ENCODE measurements around the gene AP1S1. TPM values are rescaled to one million over a fixed set of nuclear protein-coding genes. Genes with fewer than 3 reads are reported as not detected.
"Not testable (repeated sequence)": the region's sequence is repeated elsewhere in the genome, so short reads cannot be mapped to it uniquely, and the experiment has no call there.

The AP1S1 gene
- total and polyA plus RNA-seq, 2 of the 13 experiments (the other 11 are each of a cell fraction or from before 2014, with no cell fraction given): 57.5 to 68.1 TPM

- 0 out of 2 replicates have a peak, but pooled peaks have one; percentile 28 for TF ChIP-seq RBFOX2 (IDR thresholded peaks at IDR 0.05; ENCODE audit: low read depth, low read length)
- TF ChIP-seq ZNF691 (CRISPR knock-in tag; IDR thresholded peaks at IDR 0.05; ENCODE audit: borderline replicate concordance, low read depth): 0 out of 2 replicates have a peak, but pooled peaks have one; percentile 5
- TF ChIP-seq RORA (CRISPR knock-in tag; IDR thresholded peaks at IDR 0.05): no peak
- TF ChIP-seq SP4 (CRISPR knock-in tag; IDR thresholded peaks at IDR 0.05): no peak
- TF ChIP-seq SPEN (CRISPR knock-in tag; IDR thresholded peaks at IDR 0.05; ENCODE audit: low read depth): no peak
- TF ChIP-seq MBNL3 (CRISPR knock-in tag; conservative IDR thresholded peaks at IDR 0.05): no peak
- no peak for TF ChIP-seq MED1 (CRISPR knock-in tag; IDR thresholded peaks at IDR 0.05)
Measured at GRCh38 chr7:101129603-101130117, 24.6 kb upstream of the AP1S1 start (continued).

GRCh38 chr7:101132626-101133600, 21.4 kb upstream of the AP1S1 start:
- BruUV-seq (replicated peaks); intact Hi-C loops (cut with micrococcal nuclease; ENCODE audit: unreplicated experiment); H3K4me2 ChIP-seq (ENCODE audit: low read depth, low read length); H3K27me3 ChIP-seq (ENCODE audit: control insufficient read depth in 1 of 2, insufficient read depth in 2 of 2, low read length in 2 of 2); in situ Hi-C loops (cut with HindIII; ENCODE audit: extremely low pct_ligation_motif_present, low pct_unique_long_range_greater_than_20kb); DNase-seq (ENCODE audit: low spot score); H2AFZ ChIP-seq (ENCODE audit: low read length); H3K79me2 ChIP-seq (ENCODE audit: insufficient read depth, low read length); H3K9ac ChIP-seq (ENCODE audit: insufficient read depth, low read depth, low read length); CTCF ChIA-PET (ENCODE audit: low intra/inter-chr PET ratio, low total read pairs); H3K4me3 ChIP-seq (replicated peaks in 1 of 3; ENCODE audit: insufficient read depth in 1 of 3, low read depth in 2 of 3, low read length in 3 of 3); FAIRE-seq; H3K9me3 ChIP-seq (ENCODE audit: low read length); ATAC-seq; H3K27ac ChIP-seq (ENCODE audit: extremely low read length, insufficient read depth, low read length): not testable (repeated sequence)
- POLR2A ChIA-PET: interaction anchor here (1.3 kb wide), 1 partner anchor 11 kb away, joined by 3 read pairs; no protein-coding TSS in a partner anchor
- WGBS (ENCODE audit: low lambda C conversion rate): 88% methylated on average over 18 of the region's 18 CpGs
- peaks cover 58% of the 10 kb centered on the region for H3K4me1 ChIP-seq (ENCODE audit: insufficient read depth, low read length)
- H4K20me1 ChIP-seq (ENCODE audit: insufficient read depth, low read length): peaks cover 71% of the 10 kb centered on the region; the same call in 1 of the 2 replicates
- peaks cover 20 to 72% of the 10 kb centered on the region in 2 experiments for H3K36me3 ChIP-seq (replicated peaks in 1 of 2; ENCODE audit: control insufficient read depth in 1 of 2, insufficient read depth in 2 of 2, low read length in 2 of 2)
- TF ChIP-seq KIAA2018 (CRISPR knock-in tag; IDR thresholded peaks at IDR 0.05; ENCODE audit: borderline replicate concordance) (0 out of 2 replicates have a peak, but pooled peaks have one; percentile 46), ZFX (CRISPR knock-in tag; IDR thresholded peaks at IDR 0.05; ENCODE audit: low read depth) (0 out of 2 replicates have a peak, but pooled peaks have one; percentile 4), ZNF816 (CRISPR knock-in tag; IDR thresholded peaks at IDR 0.05; ENCODE audit: borderline replicate concordance) (0 out of 2 replicates have a peak, but pooled peaks have one; percentile 14), SAP130 (CRISPR knock-in tag; IDR thresholded peaks at IDR 0.05; ENCODE audit: low read depth) (0 out of 2 replicates have a peak, but pooled peaks have one; percentile 8), POLR2G (IDR thresholded peaks at IDR 0.05; ENCODE audit: low read depth, low read length) (0 out of 2 replicates have a peak, but pooled peaks have one; percentile 6)

All from HepG2 (cell line).